NOMO-1 treated with DMSO at 0.1 percent for 48 hours (cell line): ENCODE data around the gene TSSC4.

Experiments
- DNase-seq: peaks from one replicate; lab custom pipeline; 2025; ENCODE audit not compliant: unreplicated experiment; lab: John Stamatoyannopoulos, UW

Gene TSSC4

GRCh38 chr11:2398664-2399355, 1.7 kb upstream of the TSSC4 start:
- DNase-seq = no peak

GRCh38 chr11:2399488-2400068, 972 bp upstream of the TSSC4 start:
- no peak for DNase-seq

GRCh38 chr11:2400762-2401435, 349 bp downstream of the TSSC4 start:
- no peak for DNase-seq

- no peak for DNase-seq
Measured at GRCh38 chr11:2401436-2401984, 960 bp downstream of the TSSC4 start.

GRCh38 chr11:2402106-2402505, 1.6 kb downstream of the TSSC4 start:
- DNase-seq = no peak

- DNase-seq = no peak
Measured at GRCh38 chr11:2402890-2403645, 2.5 kb downstream of the TSSC4 start.

GRCh38 chr11:2404735-2405196, 4.2 kb downstream of the TSSC4 start:
- no peak for DNase-seq

GRCh38 chr11:2406451-2406850, 5.9 kb downstream of the TSSC4 start:
- DNase-seq = no peak

- no peak for DNase-seq
Measured at GRCh38 chr11:2406878-2407410, 6.4 kb downstream of the TSSC4 start.

- DNase-seq = no peak
Measured at GRCh38 chr11:2408671-2409070, 8.1 kb downstream of the TSSC4 start.

GRCh38 chr11:2409126-2409525, 8.6 kb downstream of the TSSC4 start:
- DNase-seq = no peak

- DNase-seq = no peak
Measured at GRCh38 chr11:2409611-2410468, 9.3 kb downstream of the TSSC4 start.

- no peak for DNase-seq
Measured at GRCh38 chr11:2410616-2411015, 10.1 kb downstream of the TSSC4 start.

- no peak for DNase-seq
Measured at GRCh38 chr11:2411446-2412305, 11.1 kb downstream of the TSSC4 start.

- DNase-seq = no peak
Measured at GRCh38 chr11:2412323-2412722, 11.8 kb downstream of the TSSC4 start.

- no peak for DNase-seq
Measured at GRCh38 chr11:2413742-2414579, 13.4 kb downstream of the TSSC4 start.

- no peak for DNase-seq
Measured at GRCh38 chr11:2414616-2415015, 14.1 kb downstream of the TSSC4 start.

GRCh38 chr11:2415171-2415570, 14.6 kb downstream of the TSSC4 start:
- DNase-seq = no peak
